ENCODE results near the gene IFI27L1.

IFI27L1 gene

GRCh38 chr14:94113490-94113889 is 32.4 kb downstream of the IFI27L1 start:
- in situ Hi-C loops (cut with HindIII; ENCODE audit: low sequenced_read_pairs), result no loop called here

GRCh38 chr14:94113908-94114588 is 32.9 kb downstream of the IFI27L1 start:
- in situ Hi-C loops (cut with HindIII; ENCODE audit: low sequenced_read_pairs), result no loop called here

GRCh38 chr14:94114589-94115057 is 33.5 kb downstream of the IFI27L1 start:
- in situ Hi-C loops (cut with HindIII; ENCODE audit: low sequenced_read_pairs), result no loop called here

GRCh38 chr14:94115058-94115591 is 34.0 kb downstream of the IFI27L1 start:
- in situ Hi-C loops (cut with HindIII; ENCODE audit: low sequenced_read_pairs), result no loop called here

- in situ Hi-C loops (cut with HindIII; ENCODE audit: low sequenced_read_pairs), result no loop called here
Observed at GRCh38 chr14:94115631-94116030, 34.5 kb downstream of the IFI27L1 start.

- in situ Hi-C loops (cut with HindIII; ENCODE audit: low sequenced_read_pairs), result no loop called here
Observed at GRCh38 chr14:94116701-94117100, 35.6 kb downstream of the IFI27L1 start.

- in situ Hi-C loops (cut with HindIII; ENCODE audit: low sequenced_read_pairs), result no loop called here
Observed at GRCh38 chr14:94117856-94118255, 36.7 kb downstream of the IFI27L1 start.

GRCh38 chr14:94119071-94119470 is 38.0 kb downstream of the IFI27L1 start:
- in situ Hi-C loops (cut with HindIII; ENCODE audit: low sequenced_read_pairs), result no loop called here

- in situ Hi-C loops (cut with HindIII; ENCODE audit: low sequenced_read_pairs), result no loop called here
Observed at GRCh38 chr14:94120667-94121340, 39.7 kb downstream of the IFI27L1 start.

GRCh38 chr14:94121485-94121884 is 40.4 kb downstream of the IFI27L1 start:
- in situ Hi-C loops (cut with HindIII; ENCODE audit: low sequenced_read_pairs), result no loop called here

GRCh38 chr14:94122438-94122837 is 41.3 kb downstream of the IFI27L1 start:
- in situ Hi-C loops (cut with HindIII; ENCODE audit: low sequenced_read_pairs), result no loop called here

- in situ Hi-C loops (cut with HindIII; ENCODE audit: low sequenced_read_pairs), result no loop called here
Observed at GRCh38 chr14:94123296-94123695, 42.2 kb downstream of the IFI27L1 start.

- in situ Hi-C loops (cut with HindIII; ENCODE audit: low sequenced_read_pairs), result no loop called here
Observed at GRCh38 chr14:94123868-94124267, 42.8 kb downstream of the IFI27L1 start.

GRCh38 chr14:94124582-94125377 is 43.7 kb downstream of the IFI27L1 start:
- in situ Hi-C loops (cut with HindIII; ENCODE audit: low sequenced_read_pairs), result no loop called here

- in situ Hi-C loops (cut with HindIII; ENCODE audit: low sequenced_read_pairs), result no loop called here
Observed at GRCh38 chr14:94125659-94126418, 44.7 kb downstream of the IFI27L1 start.

- in situ Hi-C loops (cut with HindIII; ENCODE audit: low sequenced_read_pairs), result no loop called here
Observed at GRCh38 chr14:94126419-94126677, 45.2 kb downstream of the IFI27L1 start.

- in situ Hi-C loops (cut with HindIII; ENCODE audit: low sequenced_read_pairs), result no loop called here
Observed at GRCh38 chr14:94126800-94127199, 45.7 kb downstream of the IFI27L1 start.

- in situ Hi-C loops (cut with HindIII; ENCODE audit: low sequenced_read_pairs), result no loop called here
Observed at GRCh38 chr14:94127330-94127729, 46.2 kb downstream of the IFI27L1 start.

- in situ Hi-C loops (cut with HindIII; ENCODE audit: low sequenced_read_pairs), result no loop called here
Observed at GRCh38 chr14:94128216-94128839, 47.2 kb downstream of the IFI27L1 start.

- in situ Hi-C loops (cut with HindIII; ENCODE audit: low sequenced_read_pairs), result no loop called here
Observed at GRCh38 chr14:94129111-94129757, 48.1 kb downstream of the IFI27L1 start, which contains the start of gene IFI27L2. TSS of gene IFI27L2 (minus strand) at chr14:94129604. CDS start at chr14:94129564, 40 bp downstream.

All from DLD1 (cell line).